GM23338 (cell line): ENCODE data around the gene DNAJC27. TPM values are rescaled to one million over a fixed set of nuclear protein-coding genes. Genes with fewer than 3 reads are reported as not detected.

Experiments
- ATAC-seq: fragments of 200-7000 bp; cut with Tn5 transposase; 3 replicates; pipeline ENCODE4 v1.9.1; 2020
- DNase-seq: peaks from one replicate; pipeline ENCODE4 v3.0.0-alpha.2; 2015; ENCODE audit warnings: low spot score
- H2AFZ ChIP-seq: fragments of 200-600 bp; sonication (generic); 2 replicates; pipeline ENCODE4 v1.8.0; 2016; ENCODE audit warnings: antibody characterized with exemption, mild to moderate bottlenecking, moderate library complexity
- H3F3A ChIP-seq: fragments of 200-600 bp; sonication (generic); replicated peaks from 2 replicates; pipeline ENCODE4 v1.8.0; 2017; ENCODE audit warnings: antibody characterized with exemption, mixed run types, low read depth
- H3K27ac ChIP-seq: fragments of 200-600 bp; sonication (generic); 2 replicates; pipeline ENCODE4 v1.6.1; 2016; ENCODE audit warnings: low read depth
- H3K27me3 ChIP-seq: fragments of 200-600 bp; sonication (generic); 2 replicates; pipeline ENCODE4 v1.8.0; 2016; ENCODE audit warnings: mild to moderate bottlenecking, mixed run types, moderate library complexity; ENCODE audit not compliant: insufficient read depth
- H3K36me3 ChIP-seq: fragments of 200-600 bp; sonication (generic); 2 replicates; pipeline ENCODE4 v1.8.0; 2016; ENCODE audit warnings: mild to moderate bottlenecking; ENCODE audit not compliant: insufficient read depth
- H3K4me1 ChIP-seq: fragments of 200-600 bp; sonication (generic); 2 replicates; pipeline ENCODE4 v1.8.0; 2016; ENCODE audit warnings: mild to moderate bottlenecking, moderate library complexity; ENCODE audit not compliant: insufficient read depth
- H3K4me2 ChIP-seq: fragments of 200-600 bp; sonication (generic); 2 replicates; pipeline ENCODE4 v1.7.1; 2017; ENCODE audit warnings: mixed run types
- H3K4me3 ChIP-seq: fragments of 200-600 bp; sonication (generic); 2 replicates; pipeline ENCODE4 v1.6.1; 2016; ENCODE audit warnings: mixed run types
- H3K79me2 ChIP-seq: fragments of 200-600 bp; sonication (generic); replicated peaks from 2 replicates; pipeline ENCODE4 v1.8.0; 2017; ENCODE audit warnings: mild to moderate bottlenecking; ENCODE audit not compliant: insufficient read depth
- H3K9me2 ChIP-seq: fragments of 200-600 bp; sonication (generic); 2 replicates; pipeline ENCODE4 v1.8.0; 2017; ENCODE audit not compliant: insufficient read depth
- H4K20me1 ChIP-seq: fragments of 200-600 bp; sonication (generic); replicated peaks from 2 replicates; pipeline ENCODE4 v1.8.0; 2017; ENCODE audit warnings: mild to moderate bottlenecking; ENCODE audit not compliant: insufficient read depth
- H3K27ac Mint-ChIP-seq: 2 replicates; pipeline ENCODE4 v1.8.0; 2020; ENCODE audit warnings: inconsistent platforms, mild to moderate bottlenecking, moderate library complexity, mixed read lengths
- H3K27me3 Mint-ChIP-seq: 3 replicates; pipeline ENCODE4 v1.8.0; 2022; ENCODE audit warnings: low read depth, mild to moderate bottlenecking, moderate library complexity, mixed read lengths, inconsistent platforms; ENCODE audit not compliant: insufficient read depth, poor library complexity
- H3K36me3 Mint-ChIP-seq: 3 replicates; pipeline ENCODE4 v1.8.0; 2021; ENCODE audit warnings: low read depth, mild to moderate bottlenecking, inconsistent platforms, moderate library complexity, mixed read lengths
- H3K4me1 Mint-ChIP-seq: 3 replicates; pipeline ENCODE4 v1.8.0; 2020; ENCODE audit warnings: mild to moderate bottlenecking, inconsistent platforms, mixed read lengths
- H3K4me3 Mint-ChIP-seq: 3 replicates; pipeline ENCODE4 v1.8.0; 2021; ENCODE audit warnings: moderate library complexity, mild to moderate bottlenecking, inconsistent platforms, mixed read lengths
- H3K9me3 Mint-ChIP-seq: 3 replicates; pipeline ENCODE4 v1.8.0; 2020; ENCODE audit warnings: moderate library complexity, mild to moderate bottlenecking, inconsistent platforms, mixed read lengths
- CREB1 ChIP-seq: fragments of 250-450 bp; sonication (Bioruptor Pico); IDR thresholded peaks from 2 replicates; pipeline ENCODE4 v1.5.0; 2020; ENCODE audit warnings: low read depth, mild to moderate bottlenecking, moderate library complexity
- EZH2 ChIP-seq: fragments of 200-600 bp; sonication (generic); IDR thresholded peaks from one replicate; pipeline ENCODE4 v1.8.0; 2017; ENCODE audit warnings: antibody characterized with exemption, mild to moderate bottlenecking, low read depth; ENCODE audit not compliant: unreplicated experiment
- JUNB ChIP-seq: IDR thresholded peaks from one replicate; pipeline ENCODE4 v1.6.1; 2016; ENCODE audit warnings: antibody characterized with exemption; ENCODE audit not compliant: unreplicated experiment
- NANOG ChIP-seq: IDR thresholded peaks from 2 replicates; pipeline ENCODE4 v1.6.1; 2016; ENCODE audit warnings: antibody characterized with exemption, borderline replicate concordance
- POLR2AphosphoS5 ChIP-seq: IDR thresholded peaks from 2 replicates; pipeline ENCODE4 v1.6.1; 2016; ENCODE audit warnings: antibody characterized with exemption, low read depth
- STAT1 ChIP-seq: IDR thresholded peaks from one replicate; pipeline ENCODE4 v1.6.1; 2016; ENCODE audit warnings: antibody characterized with exemption; ENCODE audit not compliant: unreplicated experiment
- ZNF331 ChIP-seq: fragments of 250-450 bp; sonication (Bioruptor Pico); IDR thresholded peaks from 2 replicates; pipeline ENCODE4 v1.5.0; 2020; ENCODE audit warnings: low read depth, mild to moderate bottlenecking, moderate library complexity
- polyA plus RNA-seq: library from polyadenylated mRNA; unstranded; fragments of >200 nt; fragmentation: Nextera tagmentation; extraction: Ambion mirVana; gene quantifications from 2 replicates; pipeline ENCODE4 v1.2.1, GENCODE V29; 2016
- total RNA-seq: library from RNA; depleted of rRNA; stranded (reverse); fragments of >200 nt; shearing (Covaris generic); gene quantifications from 2 replicates; pipeline ENCODE4 v1.2.3, GENCODE V29; 2014
- TF ChIP-seq, protein P1 (sequence below): IDR thresholded peaks from 2 replicates; pipeline ENCODE4 v1.6.1; 2016; ENCODE audit warnings: antibody characterized with exemption
- TF ChIP-seq, protein P2 (sequence below), 2 experiments: fragments of 200-600 bp in 1 of 2; sonication (generic) in 1 of 2; conservative IDR thresholded peaks; 2 replicates each; pipeline versions ENCODE4 v1.5.1 to v1.6.1; 2016 to 2017; ENCODE audit warnings: antibody characterized with exemption in 2 of 2, low read depth in 2 of 2, mild to moderate bottlenecking in 2 of 2, moderate library complexity in 1 of 2
- TF ChIP-seq, protein P3 (sequence below): fragments of 250-450 bp; sonication (Bioruptor Pico); IDR thresholded peaks from 2 replicates; pipeline ENCODE4 v1.5.0; 2020; ENCODE audit warnings: mild to moderate bottlenecking, moderate library complexity

The DNAJC27 gene
- total and polyA plus RNA-seq, 2 experiments from 2014 or later, result 2.4 to 2.6 TPM

DNA sequence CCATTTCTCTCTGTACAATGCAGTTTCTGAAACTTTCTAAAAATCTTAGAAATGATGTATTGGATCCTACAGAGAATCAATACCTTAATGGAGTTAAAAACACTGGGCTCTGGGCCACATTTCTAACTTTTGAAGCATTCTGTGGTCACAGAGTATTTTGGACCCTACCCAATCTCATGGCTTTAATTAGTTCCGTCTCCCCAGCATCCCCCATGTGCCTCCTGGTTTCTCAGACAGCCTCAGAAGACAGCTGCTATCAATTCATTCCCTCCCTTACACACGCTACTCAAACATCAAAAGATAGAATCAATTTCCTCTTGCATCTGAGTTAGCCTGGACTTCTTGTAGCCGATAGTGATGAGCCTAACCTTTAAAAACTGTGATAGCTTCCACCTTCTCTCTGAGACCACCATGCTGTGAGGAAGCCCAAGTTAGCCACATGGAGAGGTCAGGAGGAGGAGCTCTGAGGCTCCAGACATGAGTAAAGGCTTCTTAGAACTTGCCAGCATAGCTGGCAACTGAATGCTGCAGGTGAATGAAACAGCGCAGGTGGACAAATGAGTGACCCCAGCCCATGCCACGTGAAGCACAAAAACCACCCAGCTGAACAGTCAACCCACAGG is 62.1 kb downstream of the DNAJC27 start:
- no peaks in the 10 kb centered on the region for H4K20me1 ChIP-seq
- no peaks in the 10 kb centered on the region for H3K36me3 ChIP-seq
- H3K9me3 Mint-ChIP-seq, result no peaks in the 10 kb centered on the region
- no peak overlapping the region for H3K27ac ChIP-seq
- peaks cover 37% of the 10 kb centered on the region for H3K79me2 ChIP-seq
- H3K36me3 Mint-ChIP-seq, result peaks cover 30% of the 10 kb centered on the region
- H3K9me2 ChIP-seq, result no peaks in the 10 kb centered on the region
- no peak overlapping the region for H3K4me3 ChIP-seq
- H3K4me1 ChIP-seq, result peaks cover 5% of the 10 kb centered on the region; the same call in 1 of the 2 replicates
- no peak overlapping the region for H2AFZ ChIP-seq
- TF ChIP-seq NANOG (no peak), POLR2AphosphoS5 (no peak), STAT1 (no peak), JUNB (no peak)
- no peak overlapping the region; the same call in 1 of the 2 replicates for H3K27ac Mint-ChIP-seq
- peaks cover 8% of the 10 kb centered on the region for H3K27me3 Mint-ChIP-seq
- no peak for ATAC-seq
- peaks cover 9% of the 10 kb centered on the region; the same call in 2 of the 3 replicates for H3K4me1 Mint-ChIP-seq
- no peak overlapping the region for H3K4me2 ChIP-seq
- no peak for DNase-seq
- no peaks in the 10 kb centered on the region for H3F3A ChIP-seq
- no peaks in the 10 kb centered on the region for H3K27me3 ChIP-seq
- no peak overlapping the region for H3K4me3 Mint-ChIP-seq

DNA sequence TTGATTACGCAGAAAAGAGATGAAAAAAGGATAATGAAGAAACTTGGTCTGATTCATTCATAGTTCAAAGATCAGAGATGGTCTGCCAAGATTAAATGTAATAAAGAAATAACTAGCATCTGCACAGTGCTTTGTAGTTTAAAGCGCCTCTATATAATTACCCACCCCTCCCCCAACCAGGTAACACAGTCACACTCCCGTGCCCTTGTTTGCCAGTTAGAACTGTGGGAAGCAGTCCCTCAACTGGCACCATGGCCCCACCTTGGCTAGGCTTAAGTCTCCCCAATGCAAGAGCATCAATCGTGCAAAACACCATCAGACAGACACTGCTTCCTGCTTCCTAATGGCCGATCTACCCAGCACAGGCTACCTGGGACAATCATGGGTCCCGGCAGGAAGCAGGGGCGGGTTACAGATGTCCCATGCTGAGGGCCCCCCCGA is 63.3 kb downstream of the DNAJC27 start:
- ATAC-seq (no peak), DNase-seq (no peak)
- Histone ChIP-seq H3K4me1 (peaks cover 2% of the 10 kb centered on the region; the same call in 1 of the 2 replicates), H3K9me2 (no peaks in the 10 kb centered on the region), H2AFZ (no peak overlapping the region), H3K27me3 (no peaks in the 10 kb centered on the region), H3K27ac (no peak overlapping the region), H3K79me2 (peaks cover 33% of the 10 kb centered on the region), H3F3A (no peaks in the 10 kb centered on the region), H4K20me1 (no peaks in the 10 kb centered on the region), H3K36me3 (no peaks in the 10 kb centered on the region), H3K4me3 (no peak overlapping the region), H3K4me2 (no peak overlapping the region)
- no peak overlapping the region for H3K4me3 Mint-ChIP-seq
- no peaks in the 10 kb centered on the region for H3K9me3 Mint-ChIP-seq
- peaks cover 5% of the 10 kb centered on the region for H3K27me3 Mint-ChIP-seq
- peaks cover 4% of the 10 kb centered on the region; the same call in 2 of the 3 replicates for H3K4me1 Mint-ChIP-seq
- H3K27ac Mint-ChIP-seq, result no peak overlapping the region
- peaks cover 34% of the 10 kb centered on the region for H3K36me3 Mint-ChIP-seq
- TF ChIP-seq CREB1 (no peak), STAT1 (no peak), ZNF331 (CRISPR knock-in tag) (no peak), NANOG (no peak), EZH2 (no peak), POLR2AphosphoS5 (no peak), JUNB (no peak)
- TF ChIP-seq, protein P1, sequence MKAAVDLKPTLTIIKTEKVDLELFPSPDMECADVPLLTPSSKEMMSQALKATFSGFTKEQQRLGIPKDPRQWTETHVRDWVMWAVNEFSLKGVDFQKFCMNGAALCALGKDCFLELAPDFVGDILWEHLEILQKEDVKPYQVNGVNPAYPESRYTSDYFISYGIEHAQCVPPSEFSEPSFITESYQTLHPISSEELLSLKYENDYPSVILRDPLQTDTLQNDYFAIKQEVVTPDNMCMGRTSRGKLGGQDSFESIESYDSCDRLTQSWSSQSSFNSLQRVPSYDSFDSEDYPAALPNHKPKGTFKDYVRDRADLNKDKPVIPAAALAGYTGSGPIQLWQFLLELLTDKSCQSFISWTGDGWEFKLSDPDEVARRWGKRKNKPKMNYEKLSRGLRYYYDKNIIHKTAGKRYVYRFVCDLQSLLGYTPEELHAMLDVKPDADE, result no peak
- TF ChIP-seq, protein P2, sequence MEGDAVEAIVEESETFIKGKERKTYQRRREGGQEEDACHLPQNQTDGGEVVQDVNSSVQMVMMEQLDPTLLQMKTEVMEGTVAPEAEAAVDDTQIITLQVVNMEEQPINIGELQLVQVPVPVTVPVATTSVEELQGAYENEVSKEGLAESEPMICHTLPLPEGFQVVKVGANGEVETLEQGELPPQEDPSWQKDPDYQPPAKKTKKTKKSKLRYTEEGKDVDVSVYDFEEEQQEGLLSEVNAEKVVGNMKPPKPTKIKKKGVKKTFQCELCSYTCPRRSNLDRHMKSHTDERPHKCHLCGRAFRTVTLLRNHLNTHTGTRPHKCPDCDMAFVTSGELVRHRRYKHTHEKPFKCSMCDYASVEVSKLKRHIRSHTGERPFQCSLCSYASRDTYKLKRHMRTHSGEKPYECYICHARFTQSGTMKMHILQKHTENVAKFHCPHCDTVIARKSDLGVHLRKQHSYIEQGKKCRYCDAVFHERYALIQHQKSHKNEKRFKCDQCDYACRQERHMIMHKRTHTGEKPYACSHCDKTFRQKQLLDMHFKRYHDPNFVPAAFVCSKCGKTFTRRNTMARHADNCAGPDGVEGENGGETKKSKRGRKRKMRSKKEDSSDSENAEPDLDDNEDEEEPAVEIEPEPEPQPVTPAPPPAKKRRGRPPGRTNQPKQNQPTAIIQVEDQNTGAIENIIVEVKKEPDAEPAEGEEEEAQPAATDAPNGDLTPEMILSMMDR (conservative IDR thresholded peaks at IDR 0.05; ENCODE audit: low read depth in 2 of 2), result no peak
- TF ChIP-seq, protein P3, sequence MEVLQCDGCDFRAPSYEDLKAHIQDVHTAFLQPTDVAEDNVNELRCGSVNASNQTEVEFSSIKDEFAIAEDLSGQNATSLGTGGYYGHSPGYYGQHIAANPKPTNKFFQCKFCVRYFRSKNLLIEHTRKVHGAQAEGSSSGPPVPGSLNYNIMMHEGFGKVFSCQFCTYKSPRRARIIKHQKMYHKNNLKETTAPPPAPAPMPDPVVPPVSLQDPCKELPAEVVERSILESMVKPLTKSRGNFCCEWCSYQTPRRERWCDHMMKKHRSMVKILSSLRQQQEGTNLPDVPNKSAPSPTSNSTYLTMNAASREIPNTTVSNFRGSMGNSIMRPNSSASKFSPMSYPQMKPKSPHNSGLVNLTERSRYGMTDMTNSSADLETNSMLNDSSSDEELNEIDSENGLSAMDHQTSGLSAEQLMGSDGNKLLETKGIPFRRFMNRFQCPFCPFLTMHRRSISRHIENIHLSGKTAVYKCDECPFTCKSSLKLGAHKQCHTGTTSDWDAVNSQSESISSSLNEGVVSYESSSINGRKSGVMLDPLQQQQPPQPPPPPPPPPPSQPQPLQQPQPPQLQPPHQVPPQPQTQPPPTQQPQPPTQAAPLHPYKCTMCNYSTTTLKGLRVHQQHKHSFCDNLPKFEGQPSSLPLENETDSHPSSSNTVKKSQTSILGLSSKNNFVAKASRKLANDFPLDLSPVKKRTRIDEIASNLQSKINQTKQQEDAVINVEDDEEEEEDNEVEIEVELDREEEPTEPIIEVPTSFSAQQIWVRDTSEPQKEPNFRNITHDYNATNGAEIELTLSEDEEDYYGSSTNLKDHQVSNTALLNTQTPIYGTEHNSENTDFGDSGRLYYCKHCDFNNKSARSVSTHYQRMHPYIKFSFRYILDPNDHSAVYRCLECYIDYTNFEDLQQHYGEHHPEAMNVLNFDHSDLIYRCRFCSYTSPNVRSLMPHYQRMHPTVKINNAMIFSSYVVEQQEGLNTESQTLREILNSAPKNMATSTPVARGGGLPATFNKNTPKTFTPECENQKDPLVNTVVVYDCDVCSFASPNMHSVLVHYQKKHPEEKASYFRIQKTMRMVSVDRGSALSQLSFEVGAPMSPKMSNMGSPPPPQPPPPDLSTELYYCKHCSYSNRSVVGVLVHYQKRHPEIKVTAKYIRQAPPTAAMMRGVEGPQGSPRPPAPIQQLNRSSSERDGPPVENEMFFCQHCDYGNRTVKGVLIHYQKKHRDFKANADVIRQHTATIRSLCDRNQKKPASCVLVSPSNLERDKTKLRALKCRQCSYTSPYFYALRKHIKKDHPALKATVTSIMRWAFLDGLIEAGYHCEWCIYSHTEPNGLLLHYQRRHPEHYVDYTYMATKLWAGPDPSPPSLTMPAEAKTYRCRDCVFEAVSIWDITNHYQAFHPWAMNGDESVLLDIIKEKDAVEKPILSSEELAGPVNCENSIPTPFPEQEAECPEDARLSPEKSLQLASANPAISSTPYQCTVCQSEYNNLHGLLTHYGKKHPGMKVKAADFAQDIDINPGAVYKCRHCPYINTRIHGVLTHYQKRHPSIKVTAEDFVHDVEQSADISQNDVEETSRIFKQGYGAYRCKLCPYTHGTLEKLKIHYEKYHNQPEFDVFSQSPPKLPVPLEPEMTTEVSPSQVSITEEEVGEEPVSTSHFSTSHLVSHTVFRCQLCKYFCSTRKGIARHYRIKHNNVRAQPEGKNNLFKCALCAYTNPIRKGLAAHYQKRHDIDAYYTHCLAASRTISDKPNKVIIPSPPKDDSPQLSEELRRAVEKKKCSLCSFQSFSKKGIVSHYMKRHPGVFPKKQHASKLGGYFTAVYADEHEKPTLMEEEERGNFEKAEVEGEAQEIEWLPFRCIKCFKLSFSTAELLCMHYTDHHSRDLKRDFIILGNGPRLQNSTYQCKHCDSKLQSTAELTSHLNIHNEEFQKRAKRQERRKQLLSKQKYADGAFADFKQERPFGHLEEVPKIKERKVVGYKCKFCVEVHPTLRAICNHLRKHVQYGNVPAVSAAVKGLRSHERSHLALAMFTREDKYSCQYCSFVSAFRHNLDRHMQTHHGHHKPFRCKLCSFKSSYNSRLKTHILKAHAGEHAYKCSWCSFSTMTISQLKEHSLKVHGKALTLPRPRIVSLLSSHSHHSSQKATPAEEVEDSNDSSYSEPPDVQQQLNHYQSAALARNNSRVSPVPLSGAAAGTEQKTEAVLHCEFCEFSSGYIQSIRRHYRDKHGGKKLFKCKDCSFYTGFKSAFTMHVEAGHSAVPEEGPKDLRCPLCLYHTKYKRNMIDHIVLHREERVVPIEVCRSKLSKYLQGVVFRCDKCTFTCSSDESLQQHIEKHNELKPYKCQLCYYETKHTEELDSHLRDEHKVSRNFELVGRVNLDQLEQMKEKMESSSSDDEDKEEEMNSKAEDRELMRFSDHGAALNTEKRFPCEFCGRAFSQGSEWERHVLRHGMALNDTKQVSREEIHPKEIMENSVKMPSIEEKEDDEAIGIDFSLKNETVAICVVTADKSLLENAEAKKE, result no peak
